ENCODE data around the gene RREB1. TPM values are rescaled to one million over a fixed set of nuclear protein-coding genes. Genes with fewer than 3 reads are reported as not detected.

The RREB1 gene
- total and polyA plus RNA-seq, 12 donors = 3.0 to 47.1 (median 36.1) TPM

DNA sequence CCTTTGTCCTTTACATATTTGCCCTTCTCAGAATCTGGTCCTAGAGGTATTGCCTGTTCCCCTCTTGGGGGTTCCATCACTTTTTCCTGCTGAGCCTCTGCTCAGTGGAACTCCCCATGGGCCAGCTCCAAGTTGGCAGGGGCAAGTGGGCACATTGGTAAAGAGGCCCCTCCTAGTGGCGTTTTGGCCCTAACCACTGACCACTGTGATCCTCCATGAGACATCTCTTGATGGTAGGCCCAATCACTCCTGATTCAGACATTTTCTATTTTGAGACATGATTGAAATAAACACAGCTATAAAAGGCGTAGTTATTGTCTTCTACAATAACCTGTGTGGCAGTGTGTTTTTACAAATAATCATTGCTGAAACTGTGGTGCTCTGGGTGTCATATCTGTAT lies 83.0 kb downstream of the RREB1 start:
- Histone ChIP-seq H3K9me3 (no peaks in the 10 kb centered on the region), H3K27me3 (no peaks in the 10 kb centered on the region), H3K27ac (no peak overlapping the region), H3K36me3 (peaks cover 0 to 94% (median 22%) of the 10 kb centered on the region in 9 donors), H3K4me1 (peaks cover 0 to 37% (median 2%) of the 10 kb centered on the region in 9 donors), H3K4me3 (no peak overlapping the region)
- DNase-seq = no peak
- peak in 1 of 8 donors; percentile 28 for ATAC-seq
- TF ChIP-seq, protein P1, sequence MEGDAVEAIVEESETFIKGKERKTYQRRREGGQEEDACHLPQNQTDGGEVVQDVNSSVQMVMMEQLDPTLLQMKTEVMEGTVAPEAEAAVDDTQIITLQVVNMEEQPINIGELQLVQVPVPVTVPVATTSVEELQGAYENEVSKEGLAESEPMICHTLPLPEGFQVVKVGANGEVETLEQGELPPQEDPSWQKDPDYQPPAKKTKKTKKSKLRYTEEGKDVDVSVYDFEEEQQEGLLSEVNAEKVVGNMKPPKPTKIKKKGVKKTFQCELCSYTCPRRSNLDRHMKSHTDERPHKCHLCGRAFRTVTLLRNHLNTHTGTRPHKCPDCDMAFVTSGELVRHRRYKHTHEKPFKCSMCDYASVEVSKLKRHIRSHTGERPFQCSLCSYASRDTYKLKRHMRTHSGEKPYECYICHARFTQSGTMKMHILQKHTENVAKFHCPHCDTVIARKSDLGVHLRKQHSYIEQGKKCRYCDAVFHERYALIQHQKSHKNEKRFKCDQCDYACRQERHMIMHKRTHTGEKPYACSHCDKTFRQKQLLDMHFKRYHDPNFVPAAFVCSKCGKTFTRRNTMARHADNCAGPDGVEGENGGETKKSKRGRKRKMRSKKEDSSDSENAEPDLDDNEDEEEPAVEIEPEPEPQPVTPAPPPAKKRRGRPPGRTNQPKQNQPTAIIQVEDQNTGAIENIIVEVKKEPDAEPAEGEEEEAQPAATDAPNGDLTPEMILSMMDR (IDR thresholded peaks at IDR 0.05) = no peak
- intact Hi-C loops (cut with DNase I) = no loop called here
- WGBS, 2 donors = 90 to 93% methylated on average over 2 of the region's 2 CpGs

DNA sequence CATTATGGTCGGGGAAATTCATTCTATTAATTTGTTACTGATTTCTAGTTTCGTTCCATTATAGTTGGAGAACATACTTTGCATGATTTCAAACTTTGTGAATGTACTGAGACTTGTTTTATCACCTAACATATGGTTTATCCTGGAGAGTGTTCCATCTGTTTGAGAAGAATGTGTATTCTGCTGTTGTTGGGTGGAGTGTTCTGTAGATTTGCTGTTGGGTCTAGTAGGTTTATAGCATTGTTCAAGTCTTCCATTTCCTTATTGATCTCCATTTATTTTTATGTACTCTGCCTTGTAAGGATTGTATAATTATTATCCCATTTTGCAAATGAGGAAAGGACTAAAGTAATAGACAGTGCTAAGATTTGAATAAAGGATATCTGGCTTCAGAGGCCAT lies 85.4 kb downstream of the RREB1 start:
- H3K36me3 ChIP-seq = peaks cover 0 to 88% (median 24%) of the 10 kb centered on the region in 9 donors
- peaks cover 0 to 22% (median 18%) of the 10 kb centered on the region in 9 donors for H3K4me1 ChIP-seq
- no peak for ATAC-seq
- WGBS, 2 donors = 95 to 98% methylated on average over 2 of the region's 2 CpGs
- H3K27ac ChIP-seq = no peak overlapping the region
- DNase-seq = no peak
- TF ChIP-seq, protein P1 (IDR thresholded peaks at IDR 0.05) = no peak
- no peaks in the 10 kb centered on the region for H3K27me3 ChIP-seq
- no peak overlapping the region for H3K4me3 ChIP-seq
- H3K9me3 ChIP-seq = no peaks in the 10 kb centered on the region
- intact Hi-C loops (cut with DNase I) = no loop called here

DNA sequence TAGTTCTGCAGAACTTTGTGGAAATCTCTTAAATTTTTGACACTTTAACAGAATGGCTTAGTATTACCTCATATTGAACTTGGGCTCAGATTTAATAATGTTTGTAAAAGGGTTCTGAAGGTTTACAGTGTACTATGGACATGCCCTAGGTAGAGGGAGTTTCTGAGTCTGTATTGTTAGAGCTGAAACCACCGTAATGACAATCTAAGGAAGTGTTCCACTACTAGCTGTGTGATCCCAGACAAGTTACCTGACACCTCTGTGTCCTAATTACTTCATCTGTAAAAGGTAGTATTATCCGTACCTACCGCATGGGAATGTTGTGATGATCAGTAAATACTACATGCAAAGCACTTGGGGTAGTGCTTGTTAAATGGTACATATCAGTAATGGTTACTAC lies 86.9 kb downstream of the RREB1 start:
- no peak for ATAC-seq
- H3K27ac ChIP-seq = no peak overlapping the region
- WGBS, 2 donors = 89 to 96% methylated on average over 3 of the region's 3 CpGs
- no peak for DNase-seq
- peaks cover 0 to 76% (median 12%) of the 10 kb centered on the region in 9 donors for H3K36me3 ChIP-seq
- intact Hi-C loops (cut with DNase I) = no loop called here
- H3K4me3 ChIP-seq = no peak overlapping the region
- no peaks in the 10 kb centered on the region for H3K27me3 ChIP-seq
- TF ChIP-seq, protein P1 (IDR thresholded peaks at IDR 0.05) = no peak
- H3K9me3 ChIP-seq = no peaks in the 10 kb centered on the region
- H3K4me1 ChIP-seq = peaks cover 0 to 18% (median 11%) of the 10 kb centered on the region in 9 donors

DNA sequence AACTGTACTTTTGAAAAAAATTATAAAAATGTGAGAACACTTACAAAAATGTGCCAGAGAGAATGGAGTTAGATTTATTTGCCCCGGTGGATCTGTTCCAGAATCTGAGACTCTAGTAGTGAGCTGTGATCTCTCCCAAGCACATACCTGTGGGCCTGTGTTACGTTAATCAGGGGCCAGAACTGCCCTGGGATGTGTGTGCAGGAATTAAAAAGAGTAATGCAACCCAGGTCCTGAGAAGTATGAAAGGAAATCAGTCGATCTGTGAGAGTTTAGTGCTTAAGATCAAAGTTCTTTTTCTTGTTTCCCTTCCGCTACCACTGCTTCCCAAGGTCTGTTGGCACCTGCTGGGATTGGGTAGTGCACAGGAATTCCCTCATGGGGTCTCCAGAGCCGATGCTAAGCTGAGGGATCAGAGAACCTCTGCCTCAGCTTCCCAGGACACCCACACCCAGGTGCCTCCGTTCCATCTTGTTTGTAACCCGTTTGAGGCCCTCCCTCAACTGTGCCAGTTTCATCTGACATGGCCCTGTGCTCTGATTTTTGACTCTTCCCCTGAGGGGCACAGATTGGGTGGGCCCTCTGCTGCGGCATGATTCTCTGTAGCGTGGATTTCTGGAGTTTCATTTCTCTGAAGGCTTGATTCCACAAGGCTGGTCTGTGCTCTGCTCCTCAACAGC lies 87.7 kb downstream of the RREB1 start:
- Histone ChIP-seq H3K27ac (no peak overlapping the region), H3K4me1 (peaks cover 0 to 18% (median 11%) of the 10 kb centered on the region in 9 donors), H3K27me3 (no peaks in the 10 kb centered on the region), H3K36me3 (peaks cover 0 to 68% (median 8%) of the 10 kb centered on the region in 9 donors), H3K4me3 (no peak overlapping the region), H3K9me3 (no peaks in the 10 kb centered on the region)
- WGBS, 2 donors = 74 to 76% methylated on average over 9 of the region's 9 CpGs
- intact Hi-C loops (cut with DNase I) = no loop called here
- TF ChIP-seq, protein P1 (IDR thresholded peaks at IDR 0.05) = no peak
- ATAC-seq (peak in 4 of 8 donors; percentile 8 to 27 (median 10)), DNase-seq (no peak)

All from heart right ventricle (tissue), 16 donors.